ENCODE measurements around the gene MRPL37.
"Not testable (repeated sequence)": the region's sequence is repeated elsewhere in the genome, so short reads cannot be mapped to it uniquely, and the experiment has no call there.

MRPL37 gene

DNA sequence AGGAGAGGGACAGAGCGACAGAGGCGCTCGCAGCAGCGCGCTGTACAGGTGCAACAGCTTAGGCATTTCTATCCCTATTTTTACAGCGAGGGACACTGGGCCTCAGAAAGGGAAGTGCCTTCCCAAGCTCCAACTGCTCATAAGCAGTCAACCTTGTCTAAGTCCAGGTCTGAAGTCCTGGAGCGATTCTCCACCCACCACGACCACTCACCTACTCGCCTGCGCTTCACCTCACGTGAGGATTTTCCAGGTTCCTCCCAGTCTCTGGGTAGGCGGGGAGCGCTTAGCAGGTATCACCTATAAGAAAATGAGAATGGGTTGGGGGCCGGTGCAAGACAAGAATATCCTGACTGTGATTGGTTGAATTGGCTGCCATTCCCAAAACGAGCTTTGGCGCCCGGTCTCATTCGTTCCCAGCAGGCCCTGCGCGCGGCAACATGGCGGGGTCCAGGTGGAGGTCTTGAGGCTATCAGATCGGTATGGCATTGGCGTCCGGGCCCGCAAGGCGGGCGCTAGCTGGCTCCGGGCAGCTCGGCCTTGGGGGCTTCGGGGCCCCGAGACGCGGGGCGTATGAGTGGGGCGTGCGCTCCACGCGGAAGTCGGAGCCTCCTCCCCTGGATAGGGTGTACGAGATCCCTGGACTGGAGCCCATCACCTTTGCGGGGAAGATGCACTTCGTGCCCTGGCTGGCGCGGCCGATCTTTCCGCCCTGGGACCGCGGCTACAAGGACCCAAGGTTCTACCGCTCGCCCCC, at the start of gene MRPL37, which contains the start of gene CYB5RL:
Gene MRPL37 (plus strand): TSS at position 403 of the 754 bp plus-strand sequence. CDS start 77 bp downstream, at position 480.
Gene CYB5RL (minus strand): TSS at position 266 of the 754 bp plus-strand sequence. CDS start 4,414 bp downstream, outside the sequence.
- peak; percentile 79 to 91 (median 89) for DNase-seq

DNA sequence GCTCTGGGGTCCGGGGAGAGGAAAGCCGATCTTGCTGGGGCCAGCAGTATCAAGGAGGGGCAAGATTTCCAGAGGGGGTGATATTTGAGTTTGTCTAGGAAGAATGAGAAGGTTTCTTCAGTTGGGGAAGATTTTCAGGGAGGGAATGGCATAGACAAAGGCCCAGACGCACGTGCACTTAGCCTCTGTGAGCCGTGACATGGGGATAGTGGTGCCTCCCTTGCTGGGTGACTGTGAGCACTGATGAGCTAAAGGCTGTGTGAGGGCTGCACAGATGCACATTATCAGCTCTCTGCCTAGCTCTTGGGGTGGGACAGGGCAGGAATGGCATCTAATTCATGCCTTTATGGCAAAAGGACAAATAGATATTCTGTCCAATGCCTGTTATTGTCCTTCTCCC, 49.0 kb upstream of the MRPL37 start:
- no peak for DNase-seq

DNA sequence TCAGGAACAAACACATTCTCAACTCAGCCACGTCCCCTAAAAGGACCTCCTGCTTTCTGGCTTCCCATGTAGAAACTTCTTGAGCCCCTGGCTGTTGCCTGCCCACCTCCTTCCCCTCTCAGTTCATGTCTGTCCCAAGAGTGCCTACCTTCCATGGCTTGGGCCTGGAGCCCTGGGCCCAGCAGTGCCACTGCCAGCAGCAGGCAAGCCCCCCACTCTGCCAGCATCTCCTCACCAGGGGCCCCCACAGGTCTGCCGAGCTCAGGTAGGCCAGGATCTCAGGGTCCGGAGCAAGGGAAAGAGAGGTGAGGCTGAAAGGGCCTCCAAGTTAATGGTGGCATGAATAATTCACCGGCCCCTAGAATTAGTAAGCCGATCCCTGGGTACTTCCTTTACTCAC, 47.3 kb upstream of the MRPL37 start, which contains the start of gene CDCP2:
Gene CDCP2 (minus strand): TSS at position 305 of the 400 bp plus-strand sequence. CDS start 78 bp downstream, at position 227.
- DNase-seq, result no peak

DNA sequence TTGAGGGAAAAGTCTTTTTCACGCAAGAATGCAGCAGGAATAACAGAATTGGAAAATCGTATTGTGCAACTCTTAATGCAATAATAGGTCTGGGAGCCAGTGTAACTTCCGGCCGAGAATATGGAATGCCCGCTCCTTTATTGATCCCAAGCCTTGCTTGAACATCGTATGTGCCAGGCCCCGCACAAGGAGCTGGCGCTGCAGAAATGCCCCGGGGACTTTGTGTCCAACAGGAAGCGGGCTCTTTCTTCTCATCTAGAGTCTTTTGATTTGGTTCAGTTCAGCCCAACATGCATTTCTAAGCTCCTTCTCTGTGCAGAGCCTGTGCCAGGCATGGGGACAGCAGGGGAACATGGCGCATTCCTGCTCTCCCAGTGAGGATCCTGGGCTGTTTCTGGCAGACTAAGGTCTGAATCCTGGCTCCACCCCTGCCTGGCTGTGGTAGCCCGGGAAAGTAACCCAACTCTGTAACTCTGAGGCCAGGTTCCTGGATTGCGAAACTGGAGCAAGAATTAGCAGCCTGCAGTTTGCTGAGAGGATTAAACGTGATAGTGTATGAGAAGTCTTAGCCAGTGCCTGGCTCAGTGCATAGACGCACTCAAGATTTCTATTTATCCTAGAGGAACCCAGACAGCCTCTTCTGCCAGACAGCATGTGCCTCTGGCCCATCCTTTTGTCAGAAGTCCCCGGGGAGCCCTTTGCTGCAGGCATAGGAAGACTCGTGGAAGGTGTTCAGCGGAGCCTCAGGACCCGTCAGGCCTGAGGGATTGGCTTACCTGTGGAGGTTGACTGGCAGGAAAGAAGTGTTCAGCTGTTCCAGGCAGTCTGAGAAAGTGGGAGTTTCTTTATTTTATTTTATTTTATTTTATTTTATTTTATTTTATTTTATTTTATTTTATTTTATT, 46.2 kb upstream of the MRPL37 start:
- DNase-seq, result no peak

DNA sequence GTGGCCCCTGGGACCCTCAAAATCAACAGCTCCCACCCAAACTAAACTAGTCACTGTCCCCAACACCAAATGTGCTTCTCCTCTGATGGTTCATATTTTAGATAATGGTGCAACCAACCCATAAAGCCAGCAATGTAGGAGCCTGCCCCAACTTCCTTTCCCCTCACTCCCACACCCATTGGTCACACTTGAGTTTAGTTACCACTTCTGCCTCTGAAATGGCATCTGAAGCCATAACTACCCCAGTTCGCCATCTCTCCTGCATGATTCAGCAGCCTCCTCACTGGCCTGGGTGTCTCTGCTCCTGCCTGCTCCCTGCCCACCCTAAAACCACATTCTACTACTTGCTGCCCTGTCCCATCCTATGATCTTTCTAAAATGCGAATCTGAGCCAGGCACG, 43.8 kb upstream of the MRPL37 start:
- no peak for DNase-seq

DNA sequence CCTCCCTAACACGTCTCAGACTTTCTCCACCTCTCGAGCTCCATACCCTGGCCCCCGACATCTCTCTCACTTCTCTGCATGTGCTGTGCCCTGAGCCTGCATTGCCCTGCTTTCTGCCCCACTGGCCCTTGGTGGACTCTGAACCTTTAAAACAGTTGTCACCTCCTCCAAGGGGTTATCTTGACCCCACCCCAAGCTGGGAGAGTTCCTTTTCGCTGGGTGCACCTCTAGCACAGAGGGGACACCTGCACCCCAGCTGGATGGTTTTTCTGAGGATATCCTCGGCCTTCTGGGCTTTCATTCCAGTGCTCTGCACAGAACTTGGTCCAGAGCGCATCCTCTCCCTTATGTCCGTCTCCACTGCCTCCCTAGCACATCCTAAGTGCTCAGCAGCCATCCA, 43.0 kb upstream of the MRPL37 start:
- no peak for DNase-seq

DNA sequence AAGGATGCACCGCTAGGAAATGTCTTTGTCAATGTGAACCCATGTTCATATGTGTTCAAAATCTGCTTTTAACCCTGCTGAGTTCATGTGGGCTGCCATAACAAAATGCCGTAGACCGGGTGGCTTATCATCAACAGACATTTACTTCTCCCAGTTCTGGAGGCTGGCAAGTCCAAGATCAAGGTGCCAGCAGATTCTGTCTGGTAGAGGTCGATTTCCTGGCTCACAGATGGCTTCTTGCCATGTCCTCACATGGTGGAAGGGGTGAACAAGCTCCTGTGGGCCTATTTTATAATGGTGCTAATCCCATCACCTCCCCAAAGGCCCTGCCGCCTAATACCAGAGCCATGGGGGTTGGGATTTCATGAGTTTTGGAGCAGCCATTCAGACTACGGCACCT, 42.6 kb upstream of the MRPL37 start:
- no peak for DNase-seq

DNA sequence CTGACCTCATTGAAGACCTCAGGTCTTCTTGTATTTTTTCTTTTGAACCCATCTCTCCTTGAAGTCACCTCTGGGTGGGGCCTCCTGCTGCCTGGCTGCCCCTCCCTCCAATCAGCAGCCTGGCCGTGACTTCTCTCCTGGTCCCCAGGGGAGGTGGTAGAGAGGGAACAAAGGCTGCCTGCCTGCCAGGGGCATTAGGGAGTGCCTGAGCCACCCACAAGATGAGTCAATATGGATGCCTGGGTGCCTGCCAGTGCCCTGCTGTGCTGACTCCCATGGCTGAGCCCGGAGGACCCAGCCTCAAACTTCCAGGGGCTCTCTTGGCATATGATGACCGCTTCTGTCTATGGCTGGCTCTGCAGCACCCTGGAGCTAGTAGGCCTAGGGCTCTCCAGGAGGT, 41.9 kb upstream of the MRPL37 start:
- no peak for DNase-seq

DNA sequence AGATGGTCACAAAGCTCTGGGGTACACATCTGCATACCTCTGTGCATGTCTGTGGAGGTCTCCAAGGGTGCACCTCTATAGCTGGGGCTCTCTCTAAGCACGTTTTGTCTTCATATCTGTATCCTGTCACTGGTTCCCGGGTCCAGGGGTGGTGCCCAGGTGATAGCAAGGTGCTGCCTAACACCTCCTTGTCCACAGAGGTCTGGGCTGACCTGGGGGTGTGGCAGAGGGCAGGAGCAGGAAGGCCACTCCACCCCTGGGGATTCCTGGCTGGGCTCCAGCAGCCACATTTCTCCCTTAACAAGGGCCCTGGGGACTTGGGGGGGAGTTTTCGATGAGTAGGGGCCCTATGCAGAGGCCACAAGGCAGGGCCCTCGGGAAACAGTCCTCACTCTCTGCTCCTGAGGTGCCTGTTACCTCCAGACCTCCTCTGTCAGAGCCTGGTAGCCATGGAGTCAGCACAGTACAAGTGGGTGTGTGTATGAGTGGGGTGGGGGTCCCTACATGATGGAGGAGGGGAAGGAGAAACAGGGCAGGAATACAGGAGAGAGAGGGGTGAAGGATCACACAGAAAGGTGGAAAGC, 40.1 kb upstream of the MRPL37 start:
- no peak for DNase-seq

DNA sequence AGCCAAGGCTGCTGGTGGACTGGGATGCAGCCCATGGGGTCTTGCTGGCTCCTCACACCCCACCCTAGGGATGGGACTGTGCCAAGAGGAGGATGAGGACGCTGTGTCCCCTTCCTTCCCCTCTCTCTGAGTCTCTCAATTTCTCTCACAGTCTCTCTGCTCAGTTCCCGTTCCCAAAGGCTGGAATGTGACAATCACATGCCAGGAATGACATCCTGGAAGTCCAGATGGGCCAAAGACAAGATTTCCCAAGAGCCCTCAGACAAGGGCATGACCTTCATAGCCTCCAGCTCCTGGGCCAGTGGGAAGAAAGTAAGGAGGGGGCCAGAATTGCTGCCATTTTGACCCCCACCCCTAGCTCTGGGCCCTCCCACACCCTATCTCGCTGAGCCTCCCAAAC, 39.6 kb upstream of the MRPL37 start:
- DNase-seq, result no peak

DNA sequence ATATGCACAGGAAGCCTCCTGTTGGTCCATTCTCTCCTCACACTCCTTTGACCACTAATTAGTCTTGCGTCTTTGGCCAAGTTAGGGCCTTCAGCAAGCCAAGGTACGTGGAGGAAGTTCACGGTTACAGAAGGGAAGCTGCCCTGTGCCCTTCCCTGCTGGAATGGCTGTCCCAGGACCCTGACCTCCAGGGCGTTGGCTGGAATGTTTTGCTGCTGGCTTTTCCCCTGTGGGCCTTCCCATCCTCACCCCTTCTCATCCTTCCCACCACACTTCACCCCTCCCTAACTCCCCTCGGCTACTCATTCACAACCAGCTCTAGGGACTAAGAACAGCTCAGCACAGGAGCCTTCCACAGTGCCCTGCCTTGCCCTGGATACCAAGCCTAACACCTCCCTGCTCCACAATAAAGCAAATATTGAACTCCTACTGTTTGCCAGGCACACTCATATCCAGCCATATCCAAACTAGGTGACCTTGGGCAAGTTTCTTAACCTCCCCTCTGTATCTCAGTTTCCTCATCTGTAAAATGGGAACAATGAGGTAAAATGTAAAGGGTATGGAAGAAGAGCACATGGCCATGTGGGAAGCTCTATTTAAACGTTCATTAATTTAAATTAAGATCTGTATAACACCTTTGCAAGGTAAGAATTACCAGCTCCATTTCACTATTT, 38.3 kb upstream of the MRPL37 start:
- DNase-seq, result no peak

DNA sequence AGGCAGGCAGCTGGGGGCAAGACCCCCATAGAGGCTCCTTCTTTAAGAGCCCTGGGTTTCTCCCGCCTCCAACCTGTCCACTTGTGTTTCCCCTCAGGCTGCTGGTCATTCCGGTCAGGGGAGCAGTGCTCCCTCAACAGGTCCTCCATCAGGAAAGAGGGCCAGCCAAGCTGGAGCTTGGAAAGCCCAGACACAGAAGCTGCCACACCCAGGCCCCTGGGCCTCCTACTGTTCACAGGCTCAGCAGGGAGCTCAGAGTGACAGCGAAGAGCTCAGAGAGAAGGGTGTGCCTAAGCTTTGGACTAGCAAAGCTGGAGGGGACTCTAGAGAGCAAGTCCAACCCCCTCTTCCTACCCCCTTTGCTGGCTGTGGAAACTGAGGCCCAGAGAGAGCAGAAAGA, 36.9 kb upstream of the MRPL37 start:
- DNase-seq, result no peak

DNA sequence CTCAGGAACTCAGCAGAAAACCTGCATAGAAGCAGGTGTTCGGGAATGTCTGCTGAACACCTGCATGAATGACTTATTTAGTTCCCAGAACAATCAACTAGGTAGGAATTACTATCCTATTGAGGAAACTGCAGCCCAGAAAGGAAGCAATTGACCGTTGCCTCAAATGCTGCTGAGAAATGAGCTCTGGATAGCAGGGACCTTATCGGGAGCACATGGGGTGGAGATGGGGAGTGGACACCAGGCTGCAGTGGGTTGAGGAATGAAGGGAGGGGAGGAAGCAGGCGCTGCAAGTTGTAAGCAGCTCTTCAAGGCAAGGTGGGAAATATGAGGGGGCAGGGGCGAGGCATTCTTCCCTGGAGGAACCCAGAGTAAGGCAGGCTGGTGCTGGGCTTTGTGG, 36.4 kb upstream of the MRPL37 start:
- DNase-seq, result no peak

DNA sequence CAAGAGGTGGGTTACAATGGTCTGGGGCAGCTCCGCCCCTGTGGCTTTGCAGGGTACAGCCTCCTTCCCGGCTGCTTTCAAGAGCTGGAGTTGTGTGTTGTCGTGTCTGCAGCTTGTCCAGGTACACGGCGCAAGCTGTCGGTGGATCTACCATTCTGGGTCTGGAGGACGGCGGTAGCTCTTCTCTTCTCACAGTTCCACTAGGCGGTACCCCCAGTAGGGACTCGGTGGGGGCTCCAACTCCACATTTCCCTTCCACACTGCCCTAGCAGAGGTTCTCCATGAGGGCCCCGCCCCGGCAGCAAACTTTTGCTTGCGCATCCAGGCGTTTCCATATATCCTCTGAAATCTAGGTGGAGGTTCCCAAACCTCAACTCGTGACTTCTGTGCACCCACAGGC, 34.8 kb upstream of the MRPL37 start:
- DNase-seq, result no peak

DNA sequence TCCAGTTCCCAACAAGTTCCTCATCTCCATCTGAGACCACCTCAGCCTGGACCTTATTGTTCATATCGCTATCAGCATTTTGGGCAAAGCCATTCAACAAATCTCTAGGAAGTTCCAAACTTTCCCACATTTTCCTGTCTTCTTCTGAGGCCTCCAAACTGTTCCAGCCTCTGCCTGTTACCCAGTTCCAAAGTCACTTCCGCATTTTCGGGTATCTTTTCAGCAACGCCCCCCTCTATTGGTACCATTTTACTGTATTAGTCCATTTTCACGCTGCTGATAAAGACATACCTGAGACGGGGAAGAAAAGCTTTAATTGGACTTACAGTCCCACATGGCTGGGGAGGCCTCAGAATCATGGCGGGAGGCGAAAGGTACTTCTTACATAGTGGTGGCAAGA, 33.6 kb upstream of the MRPL37 start:
- not testable (repeated sequence) for DNase-seq

DNA sequence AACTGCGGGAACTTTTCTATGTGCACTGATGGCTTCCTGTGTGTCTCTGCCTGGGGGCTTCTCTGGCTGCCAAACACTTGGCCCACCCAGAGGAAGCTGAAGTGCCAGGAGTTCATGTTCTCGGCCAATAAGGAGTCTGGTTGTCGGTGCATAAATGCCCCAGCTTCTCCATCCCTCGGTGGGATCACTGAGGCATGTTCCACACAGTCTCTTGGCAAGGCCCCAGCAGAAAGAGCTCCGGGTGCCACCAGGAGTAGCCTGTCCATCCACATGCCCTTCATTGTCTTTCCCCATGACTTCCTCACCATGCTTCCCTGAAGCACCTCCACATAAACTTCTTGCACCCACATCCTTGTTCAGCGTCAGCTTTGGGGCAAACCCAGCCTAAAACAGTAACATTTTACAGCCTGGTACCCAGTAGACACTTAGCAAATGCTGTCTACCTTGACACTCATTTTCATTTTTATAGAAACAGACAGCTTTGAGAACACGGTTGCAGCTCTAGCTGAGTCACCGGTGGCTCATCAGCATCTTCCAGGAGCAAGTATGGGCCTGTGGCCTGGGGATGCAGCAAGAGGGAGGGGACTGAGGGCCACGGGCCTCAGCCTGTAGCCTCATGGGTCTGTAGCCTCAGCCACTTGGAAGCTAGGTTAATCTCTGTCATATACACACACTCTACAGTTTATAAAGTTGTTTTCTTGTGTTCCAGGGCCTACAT, 32.4 kb upstream of the MRPL37 start:
- no peak for DNase-seq

DNA sequence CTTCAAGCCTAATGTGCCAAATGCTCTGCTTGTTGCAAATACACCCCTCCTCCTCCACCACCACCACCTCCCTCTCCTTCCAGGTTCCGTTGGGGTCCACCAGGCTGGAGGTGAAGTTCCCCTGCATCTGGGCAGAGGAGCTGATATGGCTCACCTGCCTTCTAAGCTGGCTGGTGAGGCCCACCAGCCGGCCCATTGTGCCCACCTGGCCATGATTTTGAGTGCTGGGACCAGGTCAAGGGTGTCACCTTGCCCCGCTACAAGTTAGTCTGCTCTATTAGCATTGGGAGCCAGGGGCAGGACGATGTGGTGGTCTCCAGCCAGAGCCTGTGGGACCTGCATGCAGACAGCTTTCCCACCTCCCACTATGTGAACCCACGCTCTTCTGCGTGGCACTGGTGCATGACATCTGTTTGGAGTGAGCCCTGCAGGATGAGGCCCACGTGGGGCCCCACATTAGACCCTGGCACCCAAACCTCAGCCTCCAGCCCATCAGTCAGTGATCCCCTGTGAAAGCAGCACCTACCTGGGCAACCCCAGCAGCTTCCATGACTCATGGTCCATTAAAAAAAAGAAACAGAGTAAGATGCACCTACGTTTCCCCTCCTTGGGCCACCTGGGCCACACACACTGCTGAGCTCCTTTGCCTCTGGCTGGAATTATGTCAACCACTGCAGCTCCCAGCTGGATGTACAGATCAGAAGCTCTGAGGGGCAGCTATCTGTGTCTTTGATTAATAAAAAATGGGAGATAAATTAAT, 31.6 kb upstream of the MRPL37 start:
- DNase-seq, result no peak

DNA sequence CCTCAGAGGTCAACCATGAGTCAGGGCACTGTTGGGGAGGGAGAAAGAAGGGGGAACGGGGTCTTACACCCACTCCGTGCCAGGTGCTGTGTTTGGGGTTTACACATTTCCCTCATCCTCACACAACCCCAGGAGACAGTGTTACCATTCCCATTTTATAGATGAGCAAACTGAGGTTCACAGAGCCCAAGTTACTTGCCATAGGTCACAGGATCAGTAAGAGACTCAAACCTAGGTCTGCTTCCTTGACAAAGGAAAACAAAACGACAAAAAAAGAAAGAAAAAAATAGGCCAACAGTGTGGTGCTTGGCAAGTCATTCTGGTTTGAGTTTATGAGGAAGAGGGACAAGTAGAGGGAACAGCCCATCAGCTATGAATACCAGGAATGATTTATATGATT, 30.9 kb upstream of the MRPL37 start:
- DNase-seq, result no peak

DNA sequence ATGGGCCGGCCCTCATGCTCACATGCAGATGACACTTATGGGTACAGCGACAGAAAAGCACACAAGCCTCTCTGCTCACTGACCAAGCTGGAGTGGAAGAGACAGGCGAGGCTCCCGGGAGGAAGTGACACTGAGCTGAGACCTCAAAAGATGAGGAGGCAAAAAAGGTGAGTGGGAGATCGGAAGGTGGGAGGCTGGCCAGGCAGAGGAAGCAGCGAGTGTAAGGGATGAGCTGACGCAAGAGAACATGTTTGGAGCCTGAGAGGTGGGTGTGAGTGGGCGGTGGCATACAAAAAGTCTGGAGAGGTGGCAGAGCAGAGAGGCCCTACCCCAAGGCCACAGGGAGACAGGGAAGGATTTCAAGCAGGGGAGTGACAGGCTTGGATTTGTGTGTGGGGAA, 29.0 kb upstream of the MRPL37 start:
- no peak for DNase-seq

DNA sequence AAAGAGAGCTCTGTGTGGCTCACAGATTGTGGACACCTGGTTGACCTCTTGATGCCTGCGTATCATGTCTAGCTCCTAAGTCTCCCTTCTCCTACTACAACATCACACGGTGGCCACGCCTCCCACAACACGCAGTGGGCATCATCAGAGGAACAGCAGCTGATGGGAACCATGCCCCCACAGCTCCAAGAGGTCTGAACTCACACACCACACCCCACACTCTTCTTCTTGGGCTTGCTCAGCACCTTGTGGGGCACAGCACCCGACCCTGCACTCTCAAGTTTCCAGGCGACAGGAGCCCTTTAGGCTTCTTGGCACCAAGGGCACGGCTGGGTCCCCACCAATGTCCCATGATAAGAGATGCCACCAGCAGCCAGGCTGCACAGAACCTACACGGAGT, 28.4 kb upstream of the MRPL37 start:
- no peak for DNase-seq

All from stimulated activated naive CD4-positive, alpha-beta T cell (primary cell).